GM12891 (cell line): ENCODE data around the gene SLC35F6.

Experiments used
- PAX5 ChIP-seq: IDR thresholded peaks from 2 replicates; pipeline ENCODE4 v1.6.1; 2011; ENCODE audit warnings: low read length, moderate library complexity, mild to moderate bottlenecking; ENCODE audit not compliant: insufficient read depth, severe bottlenecking
- POLR2A ChIP-seq: IDR thresholded peaks from 2 replicates; pipeline ENCODE4 v1.6.1; 2011; ENCODE audit warnings: low read depth, low read length, control low read depth
- POLR2AphosphoS5 ChIP-seq: IDR thresholded peaks from 2 replicates; pipeline ENCODE4 v1.6.1; 2011; ENCODE audit warnings: low read depth, low read length, control low read depth
- POU2F2 ChIP-seq: IDR thresholded peaks from 2 replicates; pipeline ENCODE4 v1.6.1; 2011; ENCODE audit warnings: low read depth, mild to moderate bottlenecking, control low read depth, low read length, moderate library complexity
- SPI1 ChIP-seq: IDR thresholded peaks from 2 replicates; pipeline ENCODE4 v1.6.1; 2011; ENCODE audit warnings: low read depth, low read length, control low read depth
- TAF1 ChIP-seq: IDR thresholded peaks from 2 replicates; pipeline ENCODE4 v1.6.1; 2011; ENCODE audit warnings: low read depth, low read length, control low read depth

- TF ChIP-seq POLR2A (no peak), POLR2AphosphoS5 (no peak), SPI1 (no peak), TAF1 (no peak), POU2F2 (no peak), PAX5 (no peak)
Measured at GRCh38 chr2:26735097-26735496, 29.0 kb upstream of the SLC35F6 start.
